CD4-positive, alpha-beta T cell treated with Interleukin-1 beta for 1 hour (primary cell): ENCODE results near the gene GRIK5.

Source experiments
- DNase-seq, 2 donors: peaks; one replicate each; pipeline ENCODE4 v3.0.0-alpha.2; 2020 to 2022

Gene GRIK5

GRCh38 chr19:42075616-42076379 lies 5.8 kb upstream of the GRIK5 start, which contains the start of gene ZNF574:
Gene ZNF574, plus strand, starts transcription at chr19:42076166. Its CDS starts 2,441 bp downstream, at chr19:42078607.
- DNase-seq: peak; percentile 99

GRCh38 chr19:42075364-42075615 lies 5.3 kb upstream of the GRIK5 start:
- DNase-seq: no peak

- DNase-seq: peak in 1 of 2 donors; percentile 9
Observed at GRCh38 chr19:42074513-42075363, 4.7 kb upstream of the GRIK5 start.

DNA sequence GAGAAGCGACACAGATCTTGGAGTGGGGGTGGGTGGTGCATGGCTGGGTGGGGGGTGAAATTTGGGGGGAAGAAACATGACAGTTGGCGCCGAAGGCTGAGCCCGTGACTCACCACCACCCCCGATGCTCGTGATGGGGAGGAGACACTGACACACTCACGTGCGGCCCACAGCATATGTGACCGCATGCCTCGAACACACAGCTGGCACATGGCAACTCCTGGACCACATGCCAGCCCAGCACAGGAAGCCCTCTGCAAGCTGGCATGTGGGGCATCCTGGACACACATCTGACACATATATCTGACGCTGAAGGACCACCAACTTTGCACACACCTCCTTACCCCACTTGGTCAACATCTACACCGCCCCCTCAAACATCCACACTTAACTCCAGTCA lies 1.2 kb upstream of the GRIK5 start:
- no peak for DNase-seq

- no peak for DNase-seq
Observed at GRCh38 chr19:42068756-42069571, 1.0 kb downstream of the GRIK5 start.

DNA sequence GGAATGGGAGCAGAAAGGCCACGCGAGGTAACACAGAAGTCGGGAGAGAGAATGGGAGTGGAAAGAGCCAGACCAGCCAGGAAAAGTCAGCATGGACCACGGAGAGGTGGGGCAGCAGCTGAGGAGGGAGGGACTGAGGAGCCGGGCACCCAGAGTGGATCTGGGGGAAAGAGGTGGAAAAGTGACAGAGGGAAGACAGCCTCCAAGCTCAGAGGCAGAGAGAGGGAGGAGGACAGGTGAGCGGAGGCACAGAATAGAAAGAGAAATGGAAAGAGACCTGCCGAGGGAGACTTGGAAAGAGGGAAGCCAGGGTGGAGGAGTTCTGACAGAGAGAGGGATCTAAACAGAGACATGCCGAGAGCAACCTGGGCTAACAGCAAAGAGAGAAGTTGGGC lies 1.6 kb downstream of the GRIK5 start:
- DNase-seq: no peak

GRCh38 chr19:42067315-42067888 lies 2.6 kb downstream of the GRIK5 start:
- no peak for DNase-seq

DNA sequence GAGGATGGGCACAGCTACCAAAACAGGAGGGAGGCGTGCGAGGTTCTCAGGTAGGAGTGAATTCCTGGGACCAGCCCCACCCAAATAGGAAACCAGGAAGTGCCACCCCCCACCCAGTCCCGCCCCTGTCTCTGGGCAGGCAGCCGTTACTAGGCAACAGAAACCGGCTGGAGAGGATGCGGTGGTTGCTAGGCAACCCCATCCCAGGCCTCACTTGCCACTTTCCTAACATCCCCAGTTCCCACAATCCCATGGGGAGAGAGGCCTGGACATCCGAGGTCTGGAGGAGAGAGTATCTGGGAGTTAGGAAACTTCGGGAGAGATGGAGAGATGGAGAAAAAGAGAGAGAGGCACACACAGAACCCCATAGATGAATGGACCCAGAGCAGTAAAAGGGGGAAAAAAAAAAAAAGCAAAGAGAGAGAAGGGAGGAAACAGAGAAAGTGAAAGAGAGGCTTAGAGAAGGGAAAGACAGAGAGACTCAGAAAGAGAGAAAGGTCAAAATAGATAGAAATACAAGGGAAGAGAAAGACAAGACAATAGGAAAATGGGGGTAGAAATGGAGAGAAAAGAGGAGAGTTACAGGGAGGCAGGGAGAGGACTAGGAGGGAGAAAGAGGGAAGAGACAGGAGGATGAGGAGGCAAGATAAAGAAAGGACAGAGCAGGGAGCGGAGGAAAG lies 3.8 kb downstream of the GRIK5 start:
- no peak for DNase-seq

DNA sequence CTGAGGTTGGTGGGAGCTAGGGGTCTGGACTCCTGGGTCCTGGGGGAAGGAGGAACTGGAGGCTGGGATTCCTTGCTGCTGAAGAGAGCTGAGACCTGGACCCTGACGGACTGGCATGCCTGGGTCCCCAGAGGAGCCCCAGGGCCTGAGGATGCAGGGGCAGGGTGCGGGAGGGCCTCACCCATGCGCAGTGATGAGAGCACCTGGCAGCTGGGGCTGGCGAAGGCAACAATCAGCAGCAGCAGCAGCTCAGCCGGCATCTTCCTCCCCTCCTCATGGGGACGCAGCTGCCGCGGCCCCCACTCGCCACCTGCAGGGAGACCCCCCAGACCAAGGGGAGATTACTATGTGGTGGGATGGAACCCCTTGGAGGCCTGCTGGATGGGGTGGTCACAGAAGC lies 4.5 kb downstream of the GRIK5 start:
- no peak for DNase-seq

GRCh38 chr19:42065051-42065450 lies 5.0 kb downstream of the GRIK5 start:
- DNase-seq: no peak

GRCh38 chr19:42064432-42064831 lies 5.6 kb downstream of the GRIK5 start:
- DNase-seq: no peak

DNA sequence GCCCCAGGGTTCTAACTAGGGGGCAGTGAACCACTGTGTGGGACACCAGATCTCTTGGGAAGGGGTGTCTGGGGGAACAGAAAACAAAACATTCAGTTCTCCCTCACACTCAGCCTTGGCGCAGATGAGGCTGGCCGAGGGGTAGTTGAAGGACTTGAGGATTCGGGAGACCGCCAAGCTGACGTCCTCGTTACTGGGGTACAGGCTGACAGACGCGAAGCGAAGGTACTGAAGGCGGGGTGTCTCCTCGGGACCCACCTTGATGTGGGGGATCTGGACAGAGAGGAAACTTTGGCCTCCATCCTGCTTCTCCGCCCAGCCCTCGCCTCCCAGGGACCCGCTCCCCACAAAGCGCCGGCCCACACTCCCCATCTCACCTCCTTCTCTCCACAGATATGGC lies 7.6 kb downstream of the GRIK5 start:
- no peak for DNase-seq

GRCh38 chr19:42060117-42060516 lies 9.9 kb downstream of the GRIK5 start:
- no peak for DNase-seq

DNA sequence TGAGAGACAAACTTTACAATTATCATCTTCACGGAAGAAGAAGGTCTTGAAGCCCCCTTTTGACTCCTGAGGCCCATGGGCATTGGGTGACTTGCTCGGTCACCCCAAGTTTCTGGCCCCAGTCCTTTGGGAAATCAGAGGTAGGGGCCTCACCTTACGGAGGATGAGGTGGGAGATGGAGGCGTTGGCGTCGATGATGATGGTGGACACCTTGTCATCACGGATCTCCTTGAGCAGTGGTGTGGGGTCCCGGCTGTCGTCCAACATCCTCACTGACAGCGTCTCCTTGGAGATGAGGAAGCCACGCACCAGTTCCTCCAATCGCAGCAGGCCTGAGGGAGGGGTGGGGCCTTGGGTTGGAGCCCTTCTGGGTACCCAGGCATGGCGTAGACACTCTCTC lies 10.8 kb downstream of the GRIK5 start:
- no peak for DNase-seq

DNA sequence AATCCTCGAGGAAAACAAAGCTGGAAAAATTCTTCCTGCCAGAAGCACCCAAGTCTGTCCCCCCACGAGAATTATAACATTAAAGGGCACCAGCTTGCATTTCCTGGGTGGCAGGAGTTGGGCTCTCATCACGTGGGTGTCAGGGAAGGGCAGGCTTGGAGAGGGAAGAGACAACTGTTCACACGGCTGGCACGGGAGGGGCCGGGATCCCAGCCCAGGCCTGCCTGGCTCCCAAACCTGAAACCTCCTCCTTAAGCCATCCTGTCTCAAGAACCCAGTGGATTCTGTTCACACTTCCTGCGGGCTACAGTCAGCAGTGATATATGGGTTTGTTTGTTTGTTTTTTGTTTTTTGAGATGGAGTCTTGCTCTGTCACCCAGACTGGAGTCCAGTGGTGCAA lies 12.2 kb downstream of the GRIK5 start:
- DNase-seq: no peak

DNA sequence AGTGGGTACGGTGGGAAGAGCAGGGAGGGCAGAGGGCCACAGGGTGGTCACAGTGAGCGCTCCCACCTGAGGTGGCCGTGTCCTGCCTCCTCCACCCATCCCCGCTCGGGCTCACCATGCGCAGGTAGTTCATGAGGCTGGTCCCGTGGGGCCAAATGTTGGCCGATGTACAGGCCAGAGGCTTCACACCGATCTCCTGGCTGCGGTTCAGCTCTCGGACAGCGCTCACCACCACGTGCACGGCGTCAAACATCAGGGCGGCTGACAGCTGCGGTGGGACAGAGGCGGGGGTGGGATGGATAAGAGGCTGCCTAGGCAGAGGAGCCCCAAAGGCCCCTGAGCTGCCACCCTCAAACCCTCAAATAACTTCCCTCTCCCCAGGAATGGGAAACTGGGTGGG lies 15.8 kb downstream of the GRIK5 start:
- no peak for DNase-seq

- no peak for DNase-seq
Observed at GRCh38 chr19:42053037-42053935, 16.7 kb downstream of the GRIK5 start.

GRCh38 chr19:42052241-42052863 lies 17.7 kb downstream of the GRIK5 start:
- no peak for DNase-seq

DNA sequence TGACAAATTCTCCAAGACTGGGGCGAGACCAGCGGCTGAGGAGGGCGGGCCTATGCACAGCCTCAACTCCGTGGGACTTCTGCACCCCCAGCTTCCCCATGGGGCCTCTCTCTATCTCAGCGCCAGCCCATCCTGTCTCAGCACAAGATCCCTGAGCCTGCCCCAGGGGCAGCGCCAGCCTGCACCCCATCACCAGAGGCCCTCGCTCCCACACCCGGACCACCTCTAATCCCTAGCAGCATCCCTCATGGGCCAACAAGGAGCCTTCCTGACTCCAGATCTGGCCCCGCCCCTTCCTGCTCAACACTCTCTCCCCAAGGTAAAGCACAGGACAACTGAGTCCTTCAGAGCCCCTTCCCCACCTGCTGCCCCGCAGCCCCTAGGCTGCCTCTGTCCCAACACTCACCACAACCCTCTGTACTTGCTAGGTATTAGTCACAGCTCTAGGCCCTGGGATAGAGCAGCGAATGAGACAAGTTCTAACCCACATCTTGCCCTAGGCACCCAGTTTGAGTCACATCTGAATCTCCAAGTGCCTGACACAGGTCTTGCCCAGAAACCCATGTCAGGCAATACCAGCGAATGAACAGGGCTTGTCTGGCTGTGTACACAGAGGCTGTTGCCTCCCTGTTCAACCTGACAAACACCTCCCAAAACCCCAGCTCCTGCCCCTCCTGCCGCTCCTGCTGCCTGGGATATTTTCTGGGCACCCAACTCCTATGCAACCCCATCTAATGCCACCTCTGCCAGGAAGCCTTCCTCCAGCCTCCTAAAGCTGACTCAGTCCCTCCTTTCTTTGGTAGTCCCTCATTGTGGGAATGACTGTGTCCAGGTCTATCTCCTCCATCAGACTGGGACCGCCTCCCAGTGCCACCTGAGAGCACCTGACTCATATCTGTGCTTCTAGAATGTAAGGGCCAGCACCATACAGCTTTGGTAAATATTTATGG lies 18.6 kb downstream of the GRIK5 start:
- DNase-seq: no peak

DNA sequence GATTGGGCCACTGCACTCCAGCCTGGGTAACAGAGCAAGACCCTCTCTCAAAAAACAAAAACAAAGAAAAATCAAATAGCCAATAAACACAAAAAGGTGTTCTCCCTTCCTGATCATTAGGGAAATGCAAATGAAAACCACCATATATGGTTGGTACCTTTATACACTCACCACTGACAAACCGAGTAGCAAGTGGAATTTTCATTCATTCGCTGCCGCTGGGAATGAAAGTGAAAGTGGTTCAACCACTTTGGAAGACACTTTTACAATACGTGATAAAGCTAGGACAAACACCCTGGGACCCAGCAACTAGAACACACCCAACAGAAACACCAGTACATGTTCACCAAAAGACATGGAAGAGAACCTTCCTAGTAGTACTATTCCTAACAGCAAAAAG lies 21.0 kb downstream of the GRIK5 start:
- peak in 1 of 2 donors; percentile 25 for DNase-seq
